NCI-H2227 treated with DMSO at 0.1 percent for 48 hours (cell line): ENCODE data around the gene OCEL1.
"Not testable (repeated sequence)": the region's sequence is repeated elsewhere in the genome, so short reads cannot be mapped to it uniquely, and the experiment has no call there.

Source experiments
- DNase-seq: peaks from one replicate; lab custom pipeline; 2025; lab: John Stamatoyannopoulos, UW

The OCEL1 gene

GRCh38 chr19:17226002-17226933, at the start of gene OCEL1:
Gene OCEL1, plus strand, starts transcription at chr19:17226226. Its CDS starts 22 bp downstream, at chr19:17226248.
- DNase-seq = peak; percentile 92

- DNase-seq = no peak
Observed at GRCh38 chr19:17178291-17178690, 47.7 kb upstream of the OCEL1 start.

- no peak for DNase-seq
Observed at GRCh38 chr19:17180997-17181702, 44.9 kb upstream of the OCEL1 start.

- DNase-seq = no peak
Observed at GRCh38 chr19:17183271-17183761, 42.7 kb upstream of the OCEL1 start.

- DNase-seq = no peak
Observed at GRCh38 chr19:17183858-17184321, 42.1 kb upstream of the OCEL1 start.

DNA sequence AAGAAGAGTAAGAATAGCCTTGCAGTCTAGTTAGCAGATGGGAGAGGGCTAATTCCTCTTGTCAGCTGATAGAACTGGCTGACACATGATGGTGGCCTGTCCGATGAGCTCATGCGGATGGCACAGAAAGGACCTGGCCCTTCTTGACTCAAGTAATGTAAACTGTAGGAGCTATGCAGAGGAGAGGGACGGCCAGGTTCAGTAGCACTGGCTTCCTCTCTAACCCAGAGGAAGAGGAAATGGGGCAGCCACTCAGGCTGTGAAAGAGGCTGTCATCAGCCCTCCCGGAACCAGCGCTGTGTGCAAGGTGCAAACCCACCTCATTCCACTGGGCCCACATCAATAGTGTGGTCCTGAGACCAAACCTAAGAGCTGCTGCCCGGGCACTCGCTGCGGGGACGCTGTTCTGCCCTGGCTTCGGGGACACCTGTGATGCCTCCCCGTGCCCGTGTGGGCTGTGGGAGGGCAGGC, 41.6 kb upstream of the OCEL1 start:
- no peak for DNase-seq

DNA sequence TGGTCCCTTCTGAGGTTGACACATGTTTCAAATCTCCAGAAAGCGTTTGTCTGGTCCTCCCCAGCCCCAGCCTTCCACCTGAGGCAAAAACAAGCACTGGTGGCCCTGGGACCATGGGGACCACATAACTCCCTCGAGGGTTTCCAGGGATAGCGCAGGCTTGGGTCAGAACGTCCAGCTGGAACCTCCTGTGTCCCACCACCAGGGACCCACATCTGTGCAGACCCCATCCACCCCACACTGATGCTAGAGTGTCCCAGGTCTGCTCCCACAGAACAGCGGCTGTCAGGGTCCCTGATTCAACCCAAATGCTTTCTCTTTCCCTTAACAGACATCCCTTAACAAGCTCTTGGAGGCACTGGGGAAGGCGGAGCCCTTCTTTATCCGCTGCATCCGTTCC, 40.4 kb upstream of the OCEL1 start:
- no peak for DNase-seq

- DNase-seq = not testable (repeated sequence)
Observed at GRCh38 chr19:17191736-17192135, 34.3 kb upstream of the OCEL1 start.

DNA sequence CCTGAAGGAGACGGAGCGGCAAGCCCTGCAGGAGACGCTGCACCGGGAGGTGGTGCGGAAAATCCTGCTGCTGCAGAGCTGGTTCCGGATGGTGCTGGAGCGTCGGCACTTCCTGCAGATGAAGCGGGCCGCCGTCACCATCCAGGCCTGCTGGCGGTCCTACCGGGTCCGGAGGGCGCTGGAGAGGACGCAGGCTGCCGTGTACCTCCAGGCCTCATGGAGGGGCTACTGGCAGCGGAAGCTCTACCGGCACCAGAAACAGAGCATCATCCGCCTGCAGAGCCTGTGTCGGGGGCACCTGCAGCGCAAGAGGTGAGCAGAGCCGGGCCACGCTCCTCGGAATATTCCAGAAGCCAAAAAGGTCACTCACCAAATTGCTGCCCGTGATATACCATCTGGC, 33.3 kb upstream of the OCEL1 start:
- DNase-seq = no peak

- DNase-seq = no peak
Observed at GRCh38 chr19:17194608-17195007, 31.4 kb upstream of the OCEL1 start.

GRCh38 chr19:17195106-17195505, 30.9 kb upstream of the OCEL1 start:
- no peak for DNase-seq

- no peak for DNase-seq
Observed at GRCh38 chr19:17196610-17197009, 29.4 kb upstream of the OCEL1 start.

- no peak for DNase-seq
Observed at GRCh38 chr19:17197666-17198065, 28.4 kb upstream of the OCEL1 start.

DNA sequence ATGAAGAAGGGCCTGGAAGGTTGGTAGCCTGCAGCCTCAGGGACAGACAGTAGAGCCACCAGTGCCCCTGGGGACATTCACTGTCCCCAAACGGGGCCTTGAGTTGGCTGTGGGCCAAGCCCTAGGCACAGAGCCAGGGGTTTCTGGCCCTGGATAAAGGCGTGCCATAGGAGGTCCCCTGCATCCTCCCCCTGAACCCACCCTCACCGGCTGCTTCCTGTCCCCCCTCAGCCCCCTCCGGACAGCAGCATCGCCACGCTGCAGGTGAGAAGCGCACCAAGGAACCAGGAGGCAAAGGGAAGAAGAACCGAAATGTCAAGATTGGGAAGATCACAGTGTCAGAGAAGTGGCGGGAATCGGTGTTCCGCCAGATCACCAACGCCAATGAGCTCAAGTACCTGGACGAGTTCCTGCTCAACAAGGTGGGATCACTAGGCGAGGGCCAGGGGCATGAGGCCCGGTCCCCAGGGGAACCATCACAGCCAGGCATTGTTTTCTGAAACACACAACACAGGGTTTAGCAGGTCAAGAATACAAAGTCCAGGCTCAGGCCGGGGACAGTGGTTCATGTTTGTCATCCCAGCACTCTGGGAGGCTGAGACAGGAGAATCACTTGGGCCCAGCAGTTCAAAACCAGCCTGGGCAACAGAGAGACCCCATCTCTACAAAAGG, 25.5 kb upstream of the OCEL1 start:
- DNase-seq = no peak

GRCh38 chr19:17202249-17202648, 23.8 kb upstream of the OCEL1 start:
- DNase-seq = no peak

DNA sequence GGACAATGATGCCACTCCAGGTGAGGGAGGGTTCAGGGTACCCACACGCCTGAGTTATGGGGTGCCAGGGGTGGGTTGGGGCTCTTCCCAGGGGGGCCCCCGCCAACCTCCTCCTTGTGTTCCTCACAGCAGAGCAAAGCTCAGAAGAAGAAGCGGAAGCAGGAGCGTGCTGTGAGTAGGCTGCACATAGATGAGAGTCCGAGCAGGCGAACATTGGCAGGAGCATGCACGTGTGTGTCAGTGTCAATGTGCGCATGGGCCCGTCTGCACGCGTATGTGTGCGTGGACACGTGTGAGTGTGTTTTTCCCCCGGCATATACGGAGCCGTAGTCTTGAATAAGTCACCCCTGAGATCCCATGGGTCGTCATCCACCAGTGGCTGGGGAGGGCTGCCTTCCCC, 23.3 kb upstream of the OCEL1 start:
- DNase-seq = no peak

DNA sequence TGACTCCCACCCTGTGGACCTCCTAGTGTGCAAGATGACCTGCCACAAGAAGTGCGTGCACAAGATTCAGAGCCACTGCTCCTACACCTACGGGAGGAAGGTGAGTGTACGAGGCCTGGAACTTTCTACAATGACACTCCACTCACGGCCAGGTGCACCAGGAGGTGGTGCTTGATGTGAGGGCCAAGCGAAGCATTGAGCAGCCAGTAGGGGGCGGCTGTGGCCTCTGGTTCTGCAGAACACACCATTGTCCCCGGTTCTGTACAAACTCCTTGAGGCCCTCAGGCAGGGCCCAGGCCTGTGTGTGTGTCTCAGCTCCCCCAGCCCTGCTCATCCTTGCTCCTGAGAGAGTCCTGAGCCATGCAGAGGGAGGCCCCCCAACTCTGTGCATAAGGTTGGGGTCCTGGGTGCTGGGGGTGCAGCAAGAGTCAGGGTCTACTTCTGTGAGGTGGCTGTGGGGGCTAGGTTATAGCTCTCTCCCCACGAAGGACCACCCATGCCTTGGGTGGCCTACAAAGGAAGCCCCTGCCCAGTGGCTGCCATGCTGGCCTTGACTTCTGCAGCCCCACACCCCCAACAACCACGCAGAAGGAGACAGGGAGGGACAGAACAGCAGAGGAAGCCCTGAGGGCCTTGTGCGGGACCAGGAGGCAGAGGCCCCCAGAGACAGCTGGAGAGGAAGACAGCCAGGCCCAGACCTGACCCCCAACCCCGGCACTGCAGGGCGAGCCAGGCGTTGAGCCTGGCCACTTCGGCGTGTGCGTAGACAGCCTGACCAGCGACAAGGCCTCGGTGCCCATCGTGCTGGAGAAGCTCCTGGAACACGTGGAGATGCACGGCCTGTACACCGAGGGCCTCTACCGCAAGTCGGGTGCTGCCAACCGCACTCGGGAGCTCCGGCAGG, 20.5 kb upstream of the OCEL1 start:
- DNase-seq = no peak

- no peak for DNase-seq
Observed at GRCh38 chr19:17206736-17207581, 19.1 kb upstream of the OCEL1 start.

DNA sequence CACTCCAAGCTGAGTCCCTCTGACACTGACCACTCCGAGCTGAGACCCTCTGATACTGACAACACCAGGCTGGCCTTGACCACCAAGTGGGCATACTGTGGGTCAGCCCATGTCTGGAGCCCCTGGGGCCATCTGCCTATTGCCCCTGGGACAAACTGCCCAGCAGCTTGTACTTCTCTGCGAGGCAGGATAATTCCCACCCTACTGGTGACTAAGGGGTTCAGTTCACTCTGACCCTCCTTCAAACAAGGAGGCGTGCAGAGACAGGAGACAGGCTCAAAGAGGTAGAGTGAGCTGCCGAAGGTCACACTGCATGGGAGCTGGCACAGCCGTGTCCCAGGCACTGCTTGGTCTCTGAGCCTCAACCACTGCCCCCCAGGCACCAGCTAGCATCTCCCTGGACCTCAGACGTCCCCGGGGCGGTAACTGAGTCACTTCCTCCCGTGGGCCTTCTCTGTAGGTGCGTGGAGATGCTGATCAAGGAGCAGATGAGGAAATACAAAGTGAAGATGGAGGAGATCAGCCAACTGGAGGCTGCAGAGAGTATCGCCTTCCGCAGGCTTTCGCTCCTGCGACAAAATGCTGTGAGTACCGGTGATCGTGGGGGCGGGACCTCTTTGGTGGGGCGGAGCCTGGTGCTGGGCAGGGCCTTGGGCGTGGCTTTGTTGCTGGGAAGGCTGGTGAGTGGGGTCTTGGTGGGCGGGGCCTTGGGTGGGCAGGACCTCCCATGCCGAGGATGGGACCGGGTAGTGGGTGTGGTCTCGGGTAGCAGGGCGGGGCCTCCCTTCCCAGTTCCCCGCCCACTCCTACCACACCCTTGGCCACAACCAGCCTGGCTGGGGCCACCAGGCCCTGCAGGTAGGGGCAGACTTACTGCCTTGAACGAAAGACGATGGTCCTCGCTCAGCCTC, 16.6 kb upstream of the OCEL1 start:
- no peak for DNase-seq
